Spinal cord (tissue), 10 donors: ENCODE results near the gene CCDC39. TPM values are rescaled to one million over a fixed set of nuclear protein-coding genes. Genes with fewer than 3 reads are reported as not detected.
A peak's percentile ranks its signal among the peaks of the same experiment; 100 is the strongest.
"Not testable (repeated sequence)": the region's sequence is repeated elsewhere in the genome, so short reads cannot be mapped to it uniquely, and the experiment has no call there.

Experiments used
- DNase-seq, 6 donors: peaks; one replicate each; pipeline versions ENCODE4 v3.0.0 to v3.0.0-alpha.2; 2013 to 2015; ENCODE audit warnings: low spot score in 6 of 6, low read depth in 4 of 6
- H3K27ac ChIP-seq: one replicate; pipeline ENCODE4 v1.5.1; 2013; ENCODE audit warnings: low read depth, low read length, control low read depth
- H3K27me3 ChIP-seq: one replicate; pipeline ENCODE4 v1.6.1; 2013; ENCODE audit warnings: low read length; ENCODE audit not compliant: control insufficient read depth, insufficient read depth
- H3K36me3 ChIP-seq: one replicate; pipeline ENCODE4 v1.6.1; 2013; ENCODE audit warnings: low read length; ENCODE audit not compliant: control insufficient read depth, insufficient read depth
- H3K4me1 ChIP-seq: one replicate; pipeline ENCODE4 v1.6.1; 2013; ENCODE audit warnings: low read length; ENCODE audit not compliant: control insufficient read depth, insufficient read depth
- H3K4me3 ChIP-seq: one replicate; pipeline ENCODE4 v1.5.1; 2013; ENCODE audit warnings: low read depth, low read length, control low read depth
- H3K9me3 ChIP-seq: one replicate; pipeline ENCODE4 v1.6.1; 2013; ENCODE audit warnings: low read length; ENCODE audit not compliant: control insufficient read depth, insufficient read depth
- WGBS: methylation state at CpG from one replicate; pipeline ENCODE4 v1.1.5; 2013; ENCODE audit warnings: missing lambda C conversion rate; ENCODE audit not compliant: insufficient coverage; 5-methylcytosine and 5-hydroxymethylcytosine counted together
- polyA plus RNA-seq, 2 donors: library from polyadenylated mRNA; unstranded; fragments of 120-200 nt; gene quantifications; one replicate each; pipeline ENCODE4 v1.2.1, GENCODE V29; 2013; ENCODE audit not compliant: insufficient read length in 2 of 2
- total RNA-seq, 2 donors: library from RNA; depleted of rRNA in 1 of 2; stranded (reverse); fragments of 120-200 nt in 1 of 2; fragments of >200 nt in 1 of 2; gene quantifications; one replicate each; pipeline versions ENCODE4 v1.2.3 to v1.2.4, GENCODE V29; 2013 to 2014
- donor health status: healthy.

The CCDC39 gene
- total and polyA plus RNA-seq, 4 donors = 2.2 to 8.4 (median 6.7) TPM

GRCh38 chr3:180611006-180611405 lies 68.3 kb downstream of the CCDC39 start:
- no CpG with 5 or more reads among the region's 1 CpG for WGBS
- Histone ChIP-seq H3K4me3 (no peak overlapping the region), H3K4me1 (no peaks in the 10 kb centered on the region), H3K27me3 (no peaks in the 10 kb centered on the region), H3K9me3 (no peaks in the 10 kb centered on the region), H3K27ac (no peak overlapping the region), H3K36me3 (peaks cover 6% of the 10 kb centered on the region)
- peak in 1 of 6 donors; percentile 66 for DNase-seq

GRCh38 chr3:180601688-180602666 lies 77.3 kb downstream of the CCDC39 start, which contains the start of gene TTC14:
TSS of gene TTC14 (plus strand) at chr3:180602163. CDS start at chr3:180602262, 99 bp downstream.
- no peaks in the 10 kb centered on the region for H3K27me3 ChIP-seq
- peak; percentile 84 to 99 (median 89) for DNase-seq
- peak within 1 kb of the TSS; percentile 87 for H3K27ac ChIP-seq
- H3K4me3 ChIP-seq = peak within 1 kb of the TSS; percentile 96
- 2% methylated on average over 66 of the region's 70 CpGs for WGBS
- H3K9me3 ChIP-seq = no peaks in the 10 kb centered on the region
- peaks cover 9% of the 10 kb centered on the region for H3K36me3 ChIP-seq
- H3K4me1 ChIP-seq = no peaks in the 10 kb centered on the region

DNA sequence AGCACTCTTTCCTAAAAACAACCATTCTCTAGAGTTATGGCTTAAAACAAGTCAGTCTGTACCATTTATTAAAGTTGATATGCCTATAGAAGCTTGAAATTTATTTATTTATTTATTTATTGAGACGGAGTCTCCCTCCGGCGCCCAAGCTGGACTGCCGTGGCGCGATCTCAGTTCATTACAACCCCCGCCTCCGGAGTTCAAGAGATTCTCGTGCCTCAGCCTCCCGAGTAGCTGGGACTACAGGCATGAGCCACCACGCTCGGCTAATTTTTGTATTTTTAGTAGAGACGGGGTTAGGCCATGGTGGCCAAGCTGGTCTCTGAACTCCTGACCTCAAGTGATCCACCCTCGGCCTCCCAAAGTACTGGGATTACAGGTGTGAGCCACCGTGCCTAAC lies 78.8 kb downstream of the CCDC39 start:
- H3K36me3 ChIP-seq = peaks cover 9% of the 10 kb centered on the region
- H3K9me3 ChIP-seq = no peaks in the 10 kb centered on the region
- 95% methylated on average over 10 of the region's 15 CpGs for WGBS
- no peak overlapping the region for H3K4me3 ChIP-seq
- peaks cover 2% of the 10 kb centered on the region for H3K27me3 ChIP-seq
- H3K4me1 ChIP-seq = no peaks in the 10 kb centered on the region
- no peak overlapping the region for H3K27ac ChIP-seq
- no peak for DNase-seq

GRCh38 chr3:180595559-180595935 lies 83.7 kb downstream of the CCDC39 start:
- Histone ChIP-seq H3K27me3 (peaks cover 2% of the 10 kb centered on the region), H3K27ac (no peak overlapping the region), H3K36me3 (no peaks in the 10 kb centered on the region), H3K4me1 (no peaks in the 10 kb centered on the region), H3K9me3 (no peaks in the 10 kb centered on the region), H3K4me3 (no peak overlapping the region)
- no CpG with 5 or more reads among the region's 1 CpG for WGBS
- no peak for DNase-seq

- WGBS = no CpG with 5 or more reads among the region's 2 CpGs
- Histone ChIP-seq H3K9me3 (no peaks in the 10 kb centered on the region), H3K27ac (no peak overlapping the region), H3K27me3 (peaks cover 2% of the 10 kb centered on the region), H3K4me1 (no peaks in the 10 kb centered on the region), H3K4me3 (no peak overlapping the region), H3K36me3 (no peaks in the 10 kb centered on the region)
- DNase-seq = peak in 5 of 6 donors; percentile 26 to 92 (median 57)
Observed at GRCh38 chr3:180594631-180595558, 84.4 kb downstream of the CCDC39 start.

DNA sequence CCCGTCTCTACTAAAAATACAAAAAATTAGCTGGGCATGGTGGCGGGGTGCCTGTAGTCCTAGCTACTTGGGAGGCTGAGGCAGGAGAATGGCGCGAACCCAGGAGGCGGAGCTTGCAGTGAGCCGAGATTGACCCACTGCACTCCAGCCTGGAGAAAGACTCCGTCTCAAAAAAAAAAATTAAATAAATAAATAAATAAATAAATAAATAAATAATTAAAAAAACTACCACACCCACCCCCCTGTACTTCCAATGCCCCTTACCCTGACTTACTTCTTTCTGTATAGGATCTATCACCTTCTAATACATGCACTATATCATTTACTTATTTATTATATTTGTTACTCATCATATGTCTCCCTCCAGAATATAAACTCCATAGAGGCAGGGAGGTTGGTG lies 85.7 kb downstream of the CCDC39 start:
- H3K4me3 ChIP-seq, H3K27me3 ChIP-seq, H3K9me3 ChIP-seq, H3K27ac ChIP-seq, H3K4me1 ChIP-seq, DNase-seq, H3K36me3 ChIP-seq: not testable (repeated sequence)
- no CpG with 5 or more reads among the region's 7 CpGs for WGBS

GRCh38 chr3:180590396-180590795 lies 88.9 kb downstream of the CCDC39 start:
- no peak for DNase-seq
- 97% methylated on average over 23 of the region's 23 CpGs for WGBS
- Histone ChIP-seq H3K27ac (no peak overlapping the region), H3K27me3 (no peaks in the 10 kb centered on the region), H3K36me3 (no peaks in the 10 kb centered on the region), H3K4me1 (no peaks in the 10 kb centered on the region), H3K4me3 (no peak overlapping the region), H3K9me3 (no peaks in the 10 kb centered on the region)

DNA sequence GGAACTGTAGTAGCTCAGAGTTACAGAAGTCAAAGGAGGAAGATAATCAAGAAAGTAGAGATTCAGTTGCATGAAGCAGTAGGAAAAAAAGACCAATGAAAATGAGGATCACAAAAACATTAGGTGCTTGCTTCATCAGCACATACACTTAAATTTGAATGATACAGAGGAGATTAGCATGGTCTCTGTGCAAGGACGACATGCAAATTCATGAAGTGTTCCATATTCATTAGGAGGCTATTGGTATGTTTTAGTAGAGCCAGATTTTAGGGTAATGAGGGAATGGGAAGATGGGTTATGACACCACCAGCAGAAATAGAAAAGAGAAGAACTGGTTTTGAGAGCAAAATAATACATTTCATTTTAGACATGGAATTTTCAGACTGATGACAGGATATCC lies 98.4 kb downstream of the CCDC39 start:
- Histone ChIP-seq H3K4me3 (no peak overlapping the region), H3K4me1 (no peaks in the 10 kb centered on the region), H3K9me3 (no peaks in the 10 kb centered on the region), H3K27me3 (no peaks in the 10 kb centered on the region), H3K36me3 (no peaks in the 10 kb centered on the region), H3K27ac (no peak overlapping the region)
- no peak for DNase-seq
- WGBS = 67% methylated on average over 1 of the region's 1 CpG

DNA sequence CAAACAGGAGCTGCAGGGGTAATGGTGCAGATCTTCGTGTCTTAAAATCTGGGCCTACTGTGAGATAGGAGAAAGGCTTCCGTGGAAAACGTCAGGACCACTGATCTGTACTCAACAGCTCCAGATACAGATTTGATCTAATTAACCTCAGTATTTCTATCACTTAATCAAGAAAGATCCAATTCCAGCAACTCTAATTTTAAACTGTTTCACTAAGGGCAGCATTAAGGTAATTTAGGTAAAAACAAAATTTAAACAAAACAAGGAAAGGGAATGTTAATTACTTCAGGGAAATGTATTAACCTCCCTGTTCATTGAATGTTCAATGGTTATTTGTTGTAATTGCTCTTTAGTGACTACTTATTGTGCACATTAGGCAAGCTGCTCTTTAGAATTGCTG lies 103.7 kb downstream of the CCDC39 start:
- Histone ChIP-seq H3K27ac (no peak overlapping the region), H3K27me3 (no peaks in the 10 kb centered on the region), H3K4me1 (no peaks in the 10 kb centered on the region), H3K4me3 (no peak overlapping the region), H3K9me3 (no peaks in the 10 kb centered on the region), H3K36me3 (no peaks in the 10 kb centered on the region)
- peak in 3 of 6 donors; percentile 17 to 91 (median 29) for DNase-seq
- WGBS = 20% methylated on average over 1 of the region's 3 CpGs
